ENCODE data around the gene PLCB3.

PLCB3 gene

GRCh38 chr11:64251016-64251752, at the start of gene PLCB3:
Gene PLCB3 (plus strand): TSS chr11:64251530. CDS start chr11:64251650, 120 bp downstream.
- H3K79me2 ChIP-seq (ENCODE audit: insufficient read depth, low read length): no peaks in the 10 kb centered on the region
- peak within 1 kb of the TSS; percentile 93 for H3K4me2 ChIP-seq (ENCODE audit: low read length)
- peaks cover 38% of the 10 kb centered on the region for H3K4me1 ChIP-seq (ENCODE audit: insufficient read depth, low read length, severe bottlenecking)
- no peak within 1 kb of the TSS for H3K27ac ChIP-seq (ENCODE audit: low read depth, low read length, poor library complexity, severe bottlenecking)
- peak within 1 kb of the TSS; percentile 71 for H3K4me3 ChIP-seq (ENCODE audit: low read depth, low read length, poor library complexity, severe bottlenecking)
- peak within 1 kb of the TSS; percentile 79 for H3K9ac ChIP-seq (ENCODE audit: low read length)
- 0 out of 2 replicates have a peak, but pooled peaks cover 3% of the 10 kb centered on the region for H3F3A ChIP-seq (ENCODE audit: insufficient read depth, low read length)
- no peak for TF ChIP-seq EZH2 (IDR thresholded peaks at IDR 0.05; ENCODE audit: borderline replicate concordance, low read length)
- peak; percentile 62 for TF ChIP-seq CTCF (IDR thresholded peaks at IDR 0.05; ENCODE audit: low read length)
- H3K9me2 ChIP-seq (ENCODE audit: low read depth, low read length): no peaks in the 10 kb centered on the region
- H3K9me3 ChIP-seq (ENCODE audit: low read length): no peaks in the 10 kb centered on the region
- H3K36me3 ChIP-seq (ENCODE audit: insufficient read depth, low read length): 0 out of 2 replicates have a peak, but pooled peaks cover 7% of the 10 kb centered on the region
- no peaks in the 10 kb centered on the region for H3K27me3 ChIP-seq (ENCODE audit: insufficient read depth, low read length)
- H2AFZ ChIP-seq (ENCODE audit: low read length): no peak within 1 kb of the TSS
- no peaks in the 10 kb centered on the region for H4K20me1 ChIP-seq (ENCODE audit: insufficient read depth, low read length)

- no peaks in the 10 kb centered on the region; the same call in 1 of the 2 replicates for H3F3A ChIP-seq (ENCODE audit: insufficient read depth, low read length)
- TF ChIP-seq EZH2 (IDR thresholded peaks at IDR 0.05; ENCODE audit: borderline replicate concordance, low read length) (no peak), CTCF (IDR thresholded peaks at IDR 0.05; ENCODE audit: low read length) (no peak)
- H3K9ac ChIP-seq (ENCODE audit: low read length): no peak overlapping the region
These were observed 49.8 kb upstream of the PLCB3 start for GRCh38 chr11:64201543-64201942.

GRCh38 chr11:64202992-64203391, 48.3 kb upstream of the PLCB3 start:
- Histone ChIP-seq H3F3A (ENCODE audit: insufficient read depth, low read length) (no peaks in the 10 kb centered on the region), H3K4me1 (ENCODE audit: insufficient read depth, low read length, severe bottlenecking) (peaks cover 28% of the 10 kb centered on the region), H3K27ac (ENCODE audit: low read depth, low read length, poor library complexity, severe bottlenecking) (no peak overlapping the region), H3K4me2 (ENCODE audit: low read length) (no peak overlapping the region), H3K9me2 (ENCODE audit: low read depth, low read length) (no peaks in the 10 kb centered on the region), H3K9me3 (ENCODE audit: low read length) (no peaks in the 10 kb centered on the region), H4K20me1 (ENCODE audit: insufficient read depth, low read length) (no peaks in the 10 kb centered on the region), H3K27me3 (ENCODE audit: insufficient read depth, low read length) (no peaks in the 10 kb centered on the region), H3K36me3 (ENCODE audit: insufficient read depth, low read length) (peaks cover 78% of the 10 kb centered on the region), H3K79me2 (ENCODE audit: insufficient read depth, low read length) (no peaks in the 10 kb centered on the region), H2AFZ (ENCODE audit: low read length) (no peak overlapping the region), H3K9ac (ENCODE audit: low read length) (no peak overlapping the region), H3K4me3 (ENCODE audit: low read depth, low read length, poor library complexity, severe bottlenecking) (no peak overlapping the region)
- TF ChIP-seq CTCF (IDR thresholded peaks at IDR 0.05; ENCODE audit: low read length) (no peak), EZH2 (IDR thresholded peaks at IDR 0.05; ENCODE audit: borderline replicate concordance, low read length) (no peak)

More at GRCh38 chr11:64201543-64201942, 49.8 kb upstream of the PLCB3 start:
- Histone ChIP-seq H3K4me1 (ENCODE audit: insufficient read depth, low read length, severe bottlenecking) (peaks cover 14% of the 10 kb centered on the region), H3K4me3 (ENCODE audit: low read depth, low read length, poor library complexity, severe bottlenecking) (no peak overlapping the region), H3K9me2 (ENCODE audit: low read depth, low read length) (no peaks in the 10 kb centered on the region), H3K36me3 (ENCODE audit: insufficient read depth, low read length) (peaks cover 81% of the 10 kb centered on the region), H4K20me1 (ENCODE audit: insufficient read depth, low read length) (no peaks in the 10 kb centered on the region), H3K9me3 (ENCODE audit: low read length) (no peaks in the 10 kb centered on the region), H3K27me3 (ENCODE audit: insufficient read depth, low read length) (no peaks in the 10 kb centered on the region), H3K27ac (ENCODE audit: low read depth, low read length, poor library complexity, severe bottlenecking) (no peak overlapping the region), H3K4me2 (ENCODE audit: low read length) (no peak overlapping the region), H3K79me2 (ENCODE audit: insufficient read depth, low read length) (no peaks in the 10 kb centered on the region), H2AFZ (ENCODE audit: low read length) (no peak overlapping the region)

All from OCI-LY1 (cell line).